ENCODE results near the gene LRRK2.
"Not testable (repeated sequence)": the region's sequence is repeated elsewhere in the genome, so short reads cannot be mapped to it uniquely, and the experiment has no call there.

Gene LRRK2

DNA sequence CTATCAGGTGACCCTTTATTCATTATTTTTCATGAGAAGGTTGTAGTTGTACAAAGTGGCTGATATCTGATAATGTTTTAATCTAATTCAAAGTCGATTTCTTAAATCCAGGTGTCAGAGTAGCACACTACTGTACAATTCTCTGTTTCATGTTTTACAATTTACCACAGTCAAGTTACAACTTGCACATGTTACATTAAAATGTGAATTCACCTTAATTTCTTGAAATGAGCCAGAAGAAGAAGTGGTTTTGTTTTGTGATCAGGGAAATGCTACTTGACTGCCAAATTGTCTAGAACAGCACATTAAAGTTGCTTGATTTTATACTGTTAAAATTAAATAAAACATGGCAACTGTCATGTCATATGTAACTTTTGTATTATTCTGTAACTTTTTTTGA is 23.2 kb downstream of the LRRK2 start:
- TF ChIP-seq, protein P1, sequence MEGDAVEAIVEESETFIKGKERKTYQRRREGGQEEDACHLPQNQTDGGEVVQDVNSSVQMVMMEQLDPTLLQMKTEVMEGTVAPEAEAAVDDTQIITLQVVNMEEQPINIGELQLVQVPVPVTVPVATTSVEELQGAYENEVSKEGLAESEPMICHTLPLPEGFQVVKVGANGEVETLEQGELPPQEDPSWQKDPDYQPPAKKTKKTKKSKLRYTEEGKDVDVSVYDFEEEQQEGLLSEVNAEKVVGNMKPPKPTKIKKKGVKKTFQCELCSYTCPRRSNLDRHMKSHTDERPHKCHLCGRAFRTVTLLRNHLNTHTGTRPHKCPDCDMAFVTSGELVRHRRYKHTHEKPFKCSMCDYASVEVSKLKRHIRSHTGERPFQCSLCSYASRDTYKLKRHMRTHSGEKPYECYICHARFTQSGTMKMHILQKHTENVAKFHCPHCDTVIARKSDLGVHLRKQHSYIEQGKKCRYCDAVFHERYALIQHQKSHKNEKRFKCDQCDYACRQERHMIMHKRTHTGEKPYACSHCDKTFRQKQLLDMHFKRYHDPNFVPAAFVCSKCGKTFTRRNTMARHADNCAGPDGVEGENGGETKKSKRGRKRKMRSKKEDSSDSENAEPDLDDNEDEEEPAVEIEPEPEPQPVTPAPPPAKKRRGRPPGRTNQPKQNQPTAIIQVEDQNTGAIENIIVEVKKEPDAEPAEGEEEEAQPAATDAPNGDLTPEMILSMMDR (IDR thresholded peaks at IDR 0.05; ENCODE audit: low read depth, low read length): no peak
- no peaks in the 10 kb centered on the region for H3K4me1 ChIP-seq
- DNase-seq: no peak

DNA sequence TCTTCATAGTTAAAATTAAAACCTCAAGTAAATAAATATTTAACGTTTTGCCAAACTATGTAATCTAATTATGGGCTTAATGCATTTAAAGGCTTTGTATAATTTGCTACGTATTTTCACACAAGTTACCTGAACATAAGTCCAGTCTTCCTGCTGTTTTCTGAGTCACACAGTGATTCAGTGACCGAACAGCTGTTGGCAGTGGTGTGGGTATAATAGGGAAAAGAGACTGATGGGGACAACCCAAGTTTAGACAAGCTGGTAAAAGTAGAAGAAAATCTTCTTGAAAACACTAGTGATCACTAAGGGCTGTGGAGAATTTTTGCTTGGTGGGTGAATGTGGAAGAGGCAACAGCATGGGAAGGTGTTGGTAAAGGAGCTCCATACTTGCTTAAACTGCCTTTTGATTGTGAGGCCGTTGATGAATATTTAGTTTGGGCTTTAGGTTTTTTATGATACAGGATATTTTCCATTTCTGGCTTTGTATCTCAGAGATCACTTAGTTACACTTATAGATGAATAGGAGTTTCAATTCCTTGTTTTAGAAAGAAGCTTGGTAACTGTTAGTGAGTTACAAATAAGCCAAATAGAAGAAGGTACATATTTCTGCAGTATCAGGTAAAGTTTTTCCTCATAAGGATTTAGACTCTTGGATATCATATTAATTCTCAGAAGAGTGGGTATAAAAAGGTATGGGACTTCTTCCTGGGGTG is 23.9 kb downstream of the LRRK2 start:
- Histone ChIP-seq H3K27me3 (no peaks in the 10 kb centered on the region), H3K36me3 (no peaks in the 10 kb centered on the region), H3K4me3 (ENCODE audit: low read depth, low read length) (no peak overlapping the region), H3K4me1 (no peaks in the 10 kb centered on the region), H3K9me3 (no peaks in the 10 kb centered on the region)
- TF ChIP-seq, protein P1 (IDR thresholded peaks at IDR 0.05; ENCODE audit: low read depth, low read length): no peak
- no peak for DNase-seq

More for the DNA sequence above, 23.2 kb downstream of the LRRK2 start:
- Histone ChIP-seq H3K4me3 (ENCODE audit: low read depth, low read length) (no peak overlapping the region), H3K36me3 (no peaks in the 10 kb centered on the region), H3K9me3 (no peaks in the 10 kb centered on the region), H3K27me3 (no peaks in the 10 kb centered on the region)

DNA sequence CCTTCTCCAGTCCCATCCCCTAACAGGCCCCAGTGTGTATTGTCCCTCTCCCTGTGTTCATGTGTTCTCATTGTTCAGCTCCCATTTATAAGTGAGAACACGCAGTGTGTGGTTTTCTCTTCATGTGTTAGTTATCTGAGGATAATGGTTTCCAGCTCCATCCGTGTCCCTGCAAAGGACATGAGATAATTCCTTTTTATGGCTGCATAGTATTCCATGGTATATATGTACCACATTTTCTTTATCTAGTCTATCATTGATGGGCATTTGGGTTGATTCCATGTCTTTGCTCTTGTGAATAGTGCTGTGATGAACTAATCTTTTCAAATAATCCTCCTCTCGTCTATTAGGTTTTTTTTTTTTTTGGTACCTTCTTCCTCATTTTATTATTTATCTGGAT is 25.9 kb downstream of the LRRK2 start:
- DNase-seq; H3K4me3 ChIP-seq (ENCODE audit: low read depth, low read length); H3K9me3 ChIP-seq; H3K4me1 ChIP-seq; H3K36me3 ChIP-seq; H3K27me3 ChIP-seq: not testable (repeated sequence)

DNA sequence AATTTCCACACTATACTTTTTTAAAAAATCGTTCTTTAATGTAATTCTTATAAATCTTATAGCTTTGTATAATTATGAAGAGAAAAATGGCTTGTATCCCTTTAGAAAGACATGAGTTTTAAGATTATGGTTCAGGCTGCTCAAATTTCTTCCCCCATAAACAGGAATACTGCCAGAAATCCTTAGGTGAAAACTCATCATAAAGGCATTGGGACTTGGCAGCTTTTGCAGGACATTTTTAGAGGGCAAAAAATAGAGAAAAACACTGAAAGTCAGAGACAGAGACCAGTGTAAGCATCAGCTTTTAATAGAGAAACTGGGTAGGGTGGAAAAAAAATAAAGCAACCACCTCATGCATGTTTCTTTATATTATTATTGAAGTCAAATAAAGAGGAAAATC is 29.1 kb downstream of the LRRK2 start:
- H3K9me3 ChIP-seq: no peaks in the 10 kb centered on the region
- H3K4me3 ChIP-seq (ENCODE audit: low read depth, low read length): no peak overlapping the region
- DNase-seq: no peak
- H3K27me3 ChIP-seq: no peaks in the 10 kb centered on the region
- H3K36me3 ChIP-seq: no peaks in the 10 kb centered on the region
- H3K4me1 ChIP-seq: no peaks in the 10 kb centered on the region
- TF ChIP-seq, protein P1 (IDR thresholded peaks at IDR 0.05; ENCODE audit: low read depth, low read length): no peak

DNA sequence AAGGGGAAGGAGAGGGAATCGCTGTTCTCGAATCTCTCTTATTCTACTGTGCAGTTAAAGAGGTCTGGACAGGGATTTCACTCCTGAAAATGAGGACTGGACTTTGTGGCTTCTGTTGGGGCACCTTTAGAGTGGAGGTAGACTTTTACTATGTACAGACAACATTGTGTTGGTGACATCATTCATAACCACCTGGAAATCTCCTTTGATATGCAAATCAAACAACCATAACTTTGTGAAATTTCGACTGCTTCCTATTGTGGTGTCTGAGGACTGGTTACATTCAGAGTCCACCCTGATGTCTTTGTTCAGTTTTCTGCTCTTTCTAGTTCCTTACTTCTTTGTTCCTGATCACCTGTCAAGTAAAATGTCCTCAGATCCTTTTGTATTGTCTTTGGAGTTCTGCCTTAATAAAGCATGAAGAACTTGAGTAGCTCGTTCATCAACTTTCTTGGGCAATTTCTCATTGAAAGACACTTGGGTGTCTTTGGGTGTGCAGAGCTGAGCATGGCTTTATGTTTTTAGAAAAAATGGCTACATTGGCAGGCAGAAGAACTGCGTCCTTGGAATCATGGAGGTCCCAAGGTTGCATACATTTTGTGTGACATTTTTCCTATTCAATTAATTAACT is 29.8 kb downstream of the LRRK2 start:
- TF ChIP-seq, protein P1 (IDR thresholded peaks at IDR 0.05; ENCODE audit: low read depth, low read length): no peak
- Histone ChIP-seq H3K4me1 (no peaks in the 10 kb centered on the region), H3K36me3 (no peaks in the 10 kb centered on the region), H3K4me3 (ENCODE audit: low read depth, low read length) (no peak overlapping the region), H3K27me3 (no peaks in the 10 kb centered on the region), H3K9me3 (no peaks in the 10 kb centered on the region)
- DNase-seq: no peak

DNA sequence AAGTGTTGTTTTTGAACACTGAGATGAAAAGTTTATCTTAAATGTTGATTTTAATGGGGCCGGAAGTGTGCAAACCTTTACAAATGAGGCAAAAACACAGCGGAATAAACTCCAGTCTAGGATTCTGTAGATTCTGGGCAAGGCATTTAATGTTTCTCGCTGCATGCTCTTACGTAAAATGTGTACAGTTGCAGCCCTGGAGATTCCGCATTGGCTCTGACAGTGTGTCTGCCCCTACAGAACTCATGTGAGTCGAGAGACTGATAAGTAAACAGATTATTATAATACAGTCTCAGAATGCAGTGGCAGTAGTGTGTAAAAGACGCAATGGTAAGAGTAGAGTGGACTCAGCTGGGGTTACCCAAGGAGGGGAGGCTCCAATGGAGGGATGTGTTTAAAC is 33.6 kb downstream of the LRRK2 start:
- H3K4me1 ChIP-seq: no peaks in the 10 kb centered on the region
- H3K9me3 ChIP-seq: no peaks in the 10 kb centered on the region
- H3K27me3 ChIP-seq: no peaks in the 10 kb centered on the region
- H3K36me3 ChIP-seq: no peaks in the 10 kb centered on the region
- no peak for DNase-seq
- TF ChIP-seq, protein P1 (IDR thresholded peaks at IDR 0.05; ENCODE audit: low read depth, low read length): no peak
- no peak overlapping the region for H3K4me3 ChIP-seq (ENCODE audit: low read depth, low read length)

All from BE2C (cell line).